H9 (cell line): ENCODE measurements around the gene ATP4A. TPM values are rescaled to one million over a fixed set of nuclear protein-coding genes. Genes with fewer than 3 reads are reported as not detected.

Source experiments
- DNase-seq: peaks from one replicate; pipeline ENCODE4 v3.0.0-alpha.2; 2017
- H2AFZ ChIP-seq: one replicate; pipeline ENCODE4 v1.6.1; 2013; ENCODE audit warnings: mild to moderate bottlenecking, low read length, control low read depth, moderate library complexity
- H2AK5ac ChIP-seq: 2 replicates; pipeline ENCODE4 v1.6.1; 2013; ENCODE audit warnings: low read length, control low read depth, mixed read lengths; ENCODE audit not compliant: insufficient read length
- H2BK120ac ChIP-seq: one replicate; pipeline ENCODE4 v1.6.1; 2013; ENCODE audit warnings: low read depth, mild to moderate bottlenecking, low read length, control low read depth, inconsistent platforms; ENCODE audit not compliant: poor library complexity, severe bottlenecking
- H2BK12ac ChIP-seq: 2 replicates; pipeline ENCODE4 v1.6.1; 2013; ENCODE audit warnings: low read length, control low read depth, mixed read lengths, low read depth; ENCODE audit not compliant: insufficient read length
- H2BK15ac ChIP-seq: 2 replicates; pipeline ENCODE4 v1.6.1; 2013; ENCODE audit warnings: low read depth, low read length, control low read depth
- H2BK20ac ChIP-seq: one replicate; pipeline ENCODE4 v1.6.1; 2013; ENCODE audit warnings: low read depth, mild to moderate bottlenecking, low read length, control low read depth, inconsistent platforms; ENCODE audit not compliant: poor library complexity, severe bottlenecking
- H2BK5ac ChIP-seq: 2 replicates; pipeline ENCODE4 v1.6.1; 2013; ENCODE audit warnings: low read length, control low read depth, mixed read lengths; ENCODE audit not compliant: insufficient read length
- H3K14ac ChIP-seq: 2 replicates; pipeline ENCODE4 v1.6.1; 2013; ENCODE audit warnings: low read length, control low read depth; ENCODE audit not compliant: insufficient read depth
- H3K18ac ChIP-seq: 2 replicates; pipeline ENCODE4 v1.6.1; 2013; ENCODE audit warnings: low read depth, mild to moderate bottlenecking, mixed read lengths, low read length, control low read depth; ENCODE audit not compliant: insufficient read length
- H3K23ac ChIP-seq: 2 replicates; pipeline ENCODE4 v1.6.1; 2013; ENCODE audit warnings: low read length, control low read depth, mixed read lengths, low read depth; ENCODE audit not compliant: insufficient read length
- H3K23me2 ChIP-seq: 2 replicates; pipeline ENCODE4 v1.6.1; 2013; ENCODE audit warnings: low read depth, mild to moderate bottlenecking, mixed read lengths, low read length, control low read depth; ENCODE audit not compliant: insufficient read length, poor library complexity, severe bottlenecking
- H3K27ac ChIP-seq: 2 replicates; pipeline ENCODE4 v1.5.1; 2013; ENCODE audit warnings: low read length, control low read depth, mixed read lengths, low read depth; ENCODE audit not compliant: insufficient read length
- H3K27me3 ChIP-seq: 2 replicates; pipeline ENCODE4 v1.6.1; 2013; ENCODE audit warnings: low read length, control low read depth, inconsistent platforms; ENCODE audit not compliant: insufficient read depth
- H3K4ac ChIP-seq: 2 replicates; pipeline ENCODE4 v1.6.1; 2013; ENCODE audit warnings: low read depth, mild to moderate bottlenecking, control low read depth, inconsistent platforms, low read length, moderate library complexity
- H3K4me1 ChIP-seq: 2 replicates; pipeline ENCODE4 v1.6.1; 2013; ENCODE audit warnings: low read length, control low read depth, inconsistent platforms; ENCODE audit not compliant: insufficient read depth
- H3K4me2 ChIP-seq: 2 replicates; pipeline ENCODE4 v1.6.1; 2013; ENCODE audit warnings: low read length, control low read depth, mixed read lengths; ENCODE audit not compliant: insufficient read length, insufficient read depth
- H3K56ac ChIP-seq: 2 replicates; pipeline ENCODE4 v1.6.1; 2013; ENCODE audit warnings: low read depth, mild to moderate bottlenecking, mixed read lengths, low read length, control low read depth; ENCODE audit not compliant: insufficient read length
- H3K79me1 ChIP-seq: 2 replicates; pipeline ENCODE4 v1.6.1; 2013; ENCODE audit warnings: low read depth, mild to moderate bottlenecking, moderate library complexity, low read length, control low read depth, inconsistent platforms; ENCODE audit not compliant: insufficient read depth, poor library complexity, severe bottlenecking
- H3K79me2 ChIP-seq: 2 replicates; pipeline ENCODE4 v1.6.1; 2013; ENCODE audit warnings: low read length, control low read depth, inconsistent platforms; ENCODE audit not compliant: insufficient read depth
- H3K9ac ChIP-seq: 2 replicates; pipeline ENCODE4 v1.6.1; 2013; ENCODE audit warnings: low read length, control low read depth, mixed read lengths; ENCODE audit not compliant: insufficient read length; ENCODE audit errors: extremely low read depth
- H3K9me3 ChIP-seq: one replicate; pipeline ENCODE4 v1.6.1; 2013; ENCODE audit warnings: low read depth, low read length, inconsistent platforms; ENCODE audit not compliant: control insufficient read depth
- H3T11ph ChIP-seq: one replicate; pipeline ENCODE4 v1.6.1; 2013; ENCODE audit warnings: mild to moderate bottlenecking, low read length, control low read depth, inconsistent platforms
- H4K20me1 ChIP-seq: one replicate; pipeline ENCODE4 v1.6.1; 2013; ENCODE audit not compliant: control insufficient read depth, insufficient read length, insufficient read depth
- H4K5ac ChIP-seq: 2 replicates; pipeline ENCODE4 v1.6.1; 2013; ENCODE audit warnings: low read depth, mild to moderate bottlenecking, mixed read lengths, low read length, control low read depth; ENCODE audit not compliant: insufficient read length
- H4K8ac ChIP-seq: replicated peaks from 2 replicates; pipeline ENCODE4 v1.6.1; 2013; ENCODE audit warnings: low read length, control low read depth, mixed read lengths, low read depth; ENCODE audit not compliant: insufficient read length
- H4K91ac ChIP-seq: 2 replicates; pipeline ENCODE4 v1.6.1; 2013; ENCODE audit warnings: low read depth, mild to moderate bottlenecking, moderate library complexity, mixed read lengths, low read length, control low read depth; ENCODE audit not compliant: insufficient read length
- H3K27ac Mint-ChIP-seq, 3 experiments: 2 replicates in 2 of 3; 3 replicates in 1 of 3; pipeline ENCODE4 v1.8.0; 2020 to 2021; ENCODE audit warnings: mixed read lengths in 3 of 3, mild to moderate bottlenecking in 1 of 3, moderate library complexity in 1 of 3
- H3K27me3 Mint-ChIP-seq: 2 replicates; pipeline ENCODE4 v1.8.0; 2021; ENCODE audit warnings: low read depth, mild to moderate bottlenecking, moderate library complexity, mixed read lengths
- H3K36me3 Mint-ChIP-seq, 3 experiments: 2 replicates in 2 of 3; 3 replicates in 1 of 3; pipeline ENCODE4 v1.8.0; 2020 to 2021; ENCODE audit warnings: low read depth in 3 of 3, mixed read lengths in 3 of 3; ENCODE audit not compliant: insufficient read depth in 1 of 3
- H3K4me1 Mint-ChIP-seq, 2 experiments: 2 replicates each; pipeline ENCODE4 v1.8.0; 2020; ENCODE audit warnings: mixed read lengths in 2 of 2
- H3K4me3 Mint-ChIP-seq, 2 experiments: 2 replicates in 1 of 2; 3 replicates in 1 of 2; pipeline ENCODE4 v1.8.0; 2020 to 2021; ENCODE audit warnings: mild to moderate bottlenecking in 2 of 2, mixed read lengths in 2 of 2, moderate library complexity in 1 of 2
- H3K9me3 Mint-ChIP-seq, 2 experiments: 2 replicates in 1 of 2; 3 replicates in 1 of 2; pipeline ENCODE4 v1.8.0; 2020; ENCODE audit warnings: mild to moderate bottlenecking in 2 of 2, mixed read lengths in 2 of 2, moderate library complexity in 1 of 2
- WGBS: extraction: QIAGEN DNeasy Blood & Tissue Kit; methylation state at CpG from one replicate; pipeline ENCODE4 v1.1.7; 2013; ENCODE audit warnings: missing lambda C conversion rate, low lambda C conversion rate, mixed read lengths; ENCODE audit not compliant: insufficient read length; ENCODE audit errors: extremely low coverage; 5-methylcytosine and 5-hydroxymethylcytosine counted together
- total RNA-seq: library from RNA; stranded (reverse); gene quantifications from 2 replicates; pipeline ENCODE4 v1.2.1, GENCODE V29; 2021
- TF ChIP-seq, protein P1 (sequence below): fragments of 200-600 bp; sonication (generic); conservative IDR thresholded peaks from 3 replicates; pipeline ENCODE4 v1.8.0; 2021; ENCODE audit warnings: antibody characterized with exemption, mild to moderate bottlenecking

Gene ATP4A
- total RNA-seq, 1 experiment from 2014 or later: 0.24 TPM

DNA sequence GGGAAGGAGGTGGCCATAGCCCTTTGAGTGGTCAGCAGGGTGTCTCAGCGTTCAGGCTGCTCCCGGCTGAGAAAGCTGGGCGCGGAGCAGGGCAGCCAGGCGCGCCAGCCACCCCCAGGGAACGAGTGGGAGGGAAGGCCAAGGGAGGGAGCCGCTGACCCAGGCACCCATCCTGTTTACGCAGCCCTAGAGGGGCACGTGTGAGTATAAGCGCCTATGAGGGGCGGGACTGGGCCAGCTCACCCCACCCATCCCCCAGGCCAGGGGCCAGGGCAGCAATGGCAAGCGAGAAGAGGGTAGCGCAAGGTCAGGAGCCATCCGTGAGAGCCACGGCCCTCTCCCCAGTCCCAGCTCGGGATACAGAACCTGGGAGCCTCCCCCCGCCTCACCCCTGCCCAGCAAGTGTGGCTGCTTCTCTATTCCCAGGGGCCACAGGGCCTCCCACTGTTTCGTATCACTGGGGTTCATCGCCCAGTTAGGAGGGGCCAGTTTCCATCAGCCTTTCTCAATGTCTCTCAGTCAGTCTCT, 49.1 kb downstream of the ATP4A start:
- no peak overlapping the region for H2BK120ac ChIP-seq
- H2BK15ac ChIP-seq: no peak overlapping the region
- H3K9me3 Mint-ChIP-seq: no peaks in the 10 kb centered on the region; a peak in 1 of 5 replicates
- no peaks in the 10 kb centered on the region for H3K4me1 ChIP-seq
- no peaks in the 10 kb centered on the region for H3K79me1 ChIP-seq
- H3K4me3 Mint-ChIP-seq: peak overlapping the region in 1 of 2 experiments; percentile 47; a peak in 2 of 5 replicates
- no peaks in the 10 kb centered on the region for H4K20me1 ChIP-seq
- H2AFZ ChIP-seq: no peak overlapping the region
- H3K36me3 Mint-ChIP-seq: no peaks in the 10 kb centered on the region; a peak in 2 of 7 replicates
- no peaks in the 10 kb centered on the region for H3K9me3 ChIP-seq
- H2AK5ac ChIP-seq: no peak overlapping the region
- TF ChIP-seq, protein P1, sequence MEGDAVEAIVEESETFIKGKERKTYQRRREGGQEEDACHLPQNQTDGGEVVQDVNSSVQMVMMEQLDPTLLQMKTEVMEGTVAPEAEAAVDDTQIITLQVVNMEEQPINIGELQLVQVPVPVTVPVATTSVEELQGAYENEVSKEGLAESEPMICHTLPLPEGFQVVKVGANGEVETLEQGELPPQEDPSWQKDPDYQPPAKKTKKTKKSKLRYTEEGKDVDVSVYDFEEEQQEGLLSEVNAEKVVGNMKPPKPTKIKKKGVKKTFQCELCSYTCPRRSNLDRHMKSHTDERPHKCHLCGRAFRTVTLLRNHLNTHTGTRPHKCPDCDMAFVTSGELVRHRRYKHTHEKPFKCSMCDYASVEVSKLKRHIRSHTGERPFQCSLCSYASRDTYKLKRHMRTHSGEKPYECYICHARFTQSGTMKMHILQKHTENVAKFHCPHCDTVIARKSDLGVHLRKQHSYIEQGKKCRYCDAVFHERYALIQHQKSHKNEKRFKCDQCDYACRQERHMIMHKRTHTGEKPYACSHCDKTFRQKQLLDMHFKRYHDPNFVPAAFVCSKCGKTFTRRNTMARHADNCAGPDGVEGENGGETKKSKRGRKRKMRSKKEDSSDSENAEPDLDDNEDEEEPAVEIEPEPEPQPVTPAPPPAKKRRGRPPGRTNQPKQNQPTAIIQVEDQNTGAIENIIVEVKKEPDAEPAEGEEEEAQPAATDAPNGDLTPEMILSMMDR: 0 out of 3 replicates have a peak, but pooled peaks have one; percentile 16
- no peak overlapping the region for H4K8ac ChIP-seq
- H4K5ac ChIP-seq: no peak overlapping the region
- peaks cover 15 to 31% of the 10 kb centered on the region in 2 experiments for H3K4me1 Mint-ChIP-seq
- H3K18ac ChIP-seq: no peak overlapping the region
- peak overlapping the region; percentile 43 for H3K4me2 ChIP-seq
- no peaks in the 10 kb centered on the region; the same call in 1 of the 2 replicates for H3K79me2 ChIP-seq
- no peak overlapping the region for H3K4ac ChIP-seq
- H3K56ac ChIP-seq: no peak overlapping the region
- peak; percentile 61 for DNase-seq
- peaks cover 35% of the 10 kb centered on the region for H3K27me3 Mint-ChIP-seq
- H3K9ac ChIP-seq: no peak overlapping the region
- H3K14ac ChIP-seq: no peak overlapping the region; the same call in 1 of the 2 replicates
- no peak overlapping the region; a peak in 1 of 7 replicates for H3K27ac Mint-ChIP-seq
- no CpG with 5 or more reads among the region's 20 CpGs for WGBS
- H2BK5ac ChIP-seq: no peak overlapping the region
- H3K23me2 ChIP-seq: peaks cover 10% of the 10 kb centered on the region
- H3T11ph ChIP-seq: no peak overlapping the region
- no peak overlapping the region for H3K27ac ChIP-seq
- H4K91ac ChIP-seq: no peak overlapping the region
- H2BK20ac ChIP-seq: no peak overlapping the region
- no peak overlapping the region for H3K23ac ChIP-seq
- H2BK12ac ChIP-seq: no peak overlapping the region
- H3K27me3 ChIP-seq: no peaks in the 10 kb centered on the region; the same call in none of the 2 replicates
